ENCODE data around the gene CLK2.

GRCh38 chr1:155287987-155288543, 14.8 kb upstream of the CLK2 start:
- TF ChIP-seq CTCF (IDR thresholded peaks at IDR 0.05; ENCODE audit: insufficient read depth, low read length) = no peak
- TF ChIP-seq REST (IDR thresholded peaks at IDR 0.05; ENCODE audit: insufficient replicate concordance, low read depth) = no peak
- TF ChIP-seq SPI1 (IDR thresholded peaks at IDR 0.05; ENCODE audit: borderline replicate concordance, low read depth) = no peak

All from HL-60 (cell line).